Activated CD8-positive, alpha-beta memory T cell treated with anti-CD3 and anti-CD28 coated beads, Interleukin-2, amount 50 U/mL, for 1 hour (primary cell): ENCODE results near the gene WDR87.
"Not testable (repeated sequence)": the region's sequence is repeated elsewhere in the genome, so short reads cannot be mapped to it uniquely, and the experiment has no call there.

Experiments
- DNase-seq: peaks from one replicate; pipeline ENCODE4 v3.0.0-alpha.2; 2020; ENCODE audit errors: extremely low read depth

The WDR87 gene

GRCh38 chr19:37930416-37930815 lies 24.0 kb upstream of the WDR87 start:
- DNase-seq: no peak

GRCh38 chr19:37929355-37929923 lies 23.0 kb upstream of the WDR87 start:
- no peak for DNase-seq

DNA sequence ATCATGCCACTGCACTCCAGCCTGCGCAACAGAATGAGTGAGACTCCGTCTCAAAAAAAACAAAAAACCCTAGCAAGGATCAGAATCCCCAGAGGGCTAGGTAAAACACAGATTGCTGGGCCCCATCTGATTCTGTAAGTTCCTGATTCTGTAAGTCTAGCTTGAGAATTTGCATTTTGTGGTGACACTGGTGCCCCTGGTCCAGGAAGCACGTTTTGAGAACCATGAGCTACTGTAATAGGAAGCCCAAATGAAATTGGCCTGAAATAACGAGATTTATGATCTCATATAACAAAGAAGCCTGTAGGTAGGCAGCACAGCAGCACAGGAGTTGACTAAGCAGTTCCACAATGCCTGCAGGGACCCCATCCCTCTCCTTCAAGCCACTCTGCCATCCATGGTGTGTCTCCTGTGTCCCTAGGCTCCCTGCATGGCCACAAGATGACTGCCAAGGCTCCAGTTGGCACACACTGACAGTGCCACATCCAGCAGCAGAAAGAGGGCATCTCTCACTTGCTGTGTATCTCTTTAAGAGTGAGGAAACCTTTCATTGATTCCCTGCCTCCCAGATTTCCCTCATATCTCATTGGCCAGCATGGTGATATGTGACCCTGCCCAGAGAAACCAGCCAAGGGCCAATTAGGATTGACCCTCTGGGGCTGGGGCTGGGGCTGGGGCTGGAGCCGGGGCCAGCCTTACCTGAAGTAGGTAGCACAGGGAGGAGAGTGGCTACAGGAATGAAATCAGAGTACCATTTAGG lies 22.3 kb upstream of the WDR87 start:
- no peak for DNase-seq

DNA sequence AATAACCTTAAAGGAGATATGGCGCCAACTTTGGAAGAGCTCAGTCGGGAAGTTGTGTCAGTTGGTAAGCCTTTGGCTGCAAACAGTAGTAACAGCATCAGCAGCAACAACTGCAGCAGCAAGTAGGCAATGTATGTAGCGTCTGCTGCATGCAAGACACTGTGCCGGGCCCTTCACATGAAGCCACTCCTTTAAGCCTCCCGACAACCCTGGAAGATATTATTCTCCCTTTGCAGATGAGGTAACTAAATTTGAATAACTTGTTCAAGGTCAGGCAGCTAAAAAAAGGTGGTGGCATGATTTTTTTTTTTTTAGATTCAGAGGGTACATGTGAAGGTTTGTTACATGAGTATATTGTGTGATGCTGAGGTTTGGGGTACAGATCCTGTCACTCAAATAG lies 20.3 kb upstream of the WDR87 start:
- DNase-seq: no peak

DNA sequence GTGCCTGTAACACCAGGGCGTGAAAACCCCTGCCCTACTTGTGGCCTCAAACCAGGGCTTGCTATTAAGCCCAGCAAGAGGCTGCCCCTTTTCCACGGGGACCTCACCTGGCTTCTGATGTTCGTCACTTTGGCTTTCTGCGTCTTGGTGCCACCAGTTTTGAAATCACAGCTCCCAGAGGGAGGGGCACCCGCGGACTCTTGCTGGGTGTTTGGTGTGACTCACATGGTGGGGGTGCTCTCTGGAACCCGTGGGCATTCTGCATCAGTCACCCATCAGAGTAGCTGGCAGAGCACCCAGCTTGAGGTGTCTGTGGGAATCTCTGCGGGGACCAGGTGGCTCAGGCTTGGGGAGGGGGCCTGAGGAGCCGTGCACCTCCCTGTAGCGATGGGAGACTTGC lies 19.9 kb upstream of the WDR87 start:
- DNase-seq: no peak

GRCh38 chr19:37925212-37925611 lies 18.8 kb upstream of the WDR87 start:
- DNase-seq: no peak

DNA sequence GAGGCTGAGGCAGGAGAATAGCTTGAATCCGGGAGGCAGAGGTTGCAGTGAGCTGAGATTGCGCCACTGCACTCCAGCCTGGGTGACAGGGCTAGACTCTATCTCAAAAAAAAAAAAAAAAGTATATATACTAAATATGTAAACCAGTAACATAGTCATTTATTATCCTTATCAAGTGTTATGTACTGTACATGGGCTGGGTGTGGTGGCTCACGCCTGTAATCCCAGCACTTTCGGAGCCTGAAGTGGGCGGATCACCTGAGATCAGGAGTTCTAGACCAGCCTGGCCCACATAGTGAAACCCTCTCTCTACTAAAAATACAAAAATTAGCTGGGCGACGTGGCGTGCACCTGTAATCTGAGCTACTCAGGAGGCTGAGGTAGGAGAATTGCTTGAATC lies 18.2 kb upstream of the WDR87 start:
- DNase-seq: not testable (repeated sequence)

DNA sequence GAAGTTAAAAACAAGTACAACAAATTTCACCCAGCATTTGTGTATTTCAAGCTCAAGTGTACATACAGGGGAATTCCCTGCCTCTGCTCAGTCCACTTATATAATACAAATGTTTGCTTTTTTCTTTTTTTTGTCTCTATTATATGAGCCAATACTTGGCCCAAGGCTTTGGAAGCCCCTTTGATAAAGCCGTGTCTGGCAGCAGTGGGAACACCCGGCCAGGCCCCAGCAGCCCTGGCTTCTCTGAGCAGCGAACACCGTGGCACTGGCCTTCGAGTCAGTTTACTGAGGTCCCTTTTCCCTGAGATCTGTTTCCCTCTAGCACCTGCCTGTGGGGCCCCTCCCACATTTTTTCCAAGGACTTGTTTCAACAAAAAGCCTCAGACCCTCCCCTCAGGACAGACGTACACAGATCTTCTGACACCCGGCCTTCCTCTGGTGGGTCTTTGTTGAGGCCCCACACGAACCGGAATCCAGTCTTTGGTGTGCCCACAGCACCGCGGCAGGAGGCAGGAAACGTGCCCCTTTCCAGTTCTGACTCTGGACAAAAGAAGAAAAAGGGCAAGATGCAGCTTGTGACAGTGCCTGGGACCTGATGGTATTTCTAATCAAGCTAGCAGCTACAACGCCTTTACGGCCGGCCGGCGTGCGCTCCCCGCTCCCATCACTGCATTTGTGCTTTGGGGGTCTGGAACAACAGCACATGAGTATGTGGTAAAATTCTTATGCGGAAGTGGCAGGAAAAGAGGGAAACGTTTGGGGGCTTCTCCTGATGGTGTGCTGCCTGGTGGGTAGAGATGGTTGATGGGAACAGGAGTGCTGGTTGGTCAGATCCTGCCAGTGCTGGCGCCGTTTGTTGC lies 14.4 kb upstream of the WDR87 start:
- DNase-seq: no peak

DNA sequence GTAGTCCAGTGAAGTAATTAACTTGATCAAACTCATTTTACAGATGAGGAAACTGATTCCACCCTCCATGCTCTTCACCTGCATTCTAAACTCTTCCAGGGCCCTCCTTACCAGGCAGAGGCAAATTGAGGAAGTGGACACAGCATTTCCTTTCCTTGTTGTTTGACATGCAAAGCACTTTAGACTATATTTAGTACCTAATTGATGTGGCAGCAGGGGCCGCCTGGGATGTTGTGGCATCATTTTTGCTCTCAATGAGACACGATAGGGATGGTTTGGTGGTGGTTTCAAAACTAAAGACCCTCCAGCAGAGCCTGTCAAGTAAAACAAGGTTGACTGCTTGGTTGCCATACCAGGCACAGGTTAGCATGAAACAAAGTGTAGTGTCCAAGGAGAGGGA lies 8.5 kb upstream of the WDR87 start:
- no peak for DNase-seq

DNA sequence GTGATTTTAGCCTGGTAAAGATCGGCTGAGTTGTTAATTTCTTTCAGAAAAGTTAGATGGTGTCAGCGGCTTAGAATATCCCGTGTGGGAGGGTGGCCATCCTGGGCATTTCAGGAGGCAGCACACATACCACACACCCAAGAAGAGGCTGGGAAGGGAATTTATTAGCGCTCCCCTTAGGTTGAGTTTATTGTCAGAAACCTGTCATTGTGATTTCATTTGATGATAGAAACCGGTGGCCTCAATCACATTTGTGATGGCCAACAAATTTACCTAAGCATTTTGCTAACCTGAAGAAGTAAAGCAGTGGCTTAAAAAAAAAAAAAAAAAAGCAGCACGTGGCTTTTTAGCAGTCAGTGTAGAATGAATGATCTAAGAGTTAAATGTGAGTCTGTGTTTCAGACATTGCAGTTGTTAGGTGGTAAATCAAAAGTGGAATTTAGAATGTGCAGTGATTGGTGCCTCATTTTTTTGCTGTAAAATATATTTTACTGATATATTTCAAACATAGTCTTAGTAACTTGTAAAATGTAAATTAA lies 3.3 kb upstream of the WDR87 start:
- no peak for DNase-seq

- DNase-seq: no peak
These were observed 1.5 kb upstream of the WDR87 start for GRCh38 chr19:37907735-37908455.

DNA sequence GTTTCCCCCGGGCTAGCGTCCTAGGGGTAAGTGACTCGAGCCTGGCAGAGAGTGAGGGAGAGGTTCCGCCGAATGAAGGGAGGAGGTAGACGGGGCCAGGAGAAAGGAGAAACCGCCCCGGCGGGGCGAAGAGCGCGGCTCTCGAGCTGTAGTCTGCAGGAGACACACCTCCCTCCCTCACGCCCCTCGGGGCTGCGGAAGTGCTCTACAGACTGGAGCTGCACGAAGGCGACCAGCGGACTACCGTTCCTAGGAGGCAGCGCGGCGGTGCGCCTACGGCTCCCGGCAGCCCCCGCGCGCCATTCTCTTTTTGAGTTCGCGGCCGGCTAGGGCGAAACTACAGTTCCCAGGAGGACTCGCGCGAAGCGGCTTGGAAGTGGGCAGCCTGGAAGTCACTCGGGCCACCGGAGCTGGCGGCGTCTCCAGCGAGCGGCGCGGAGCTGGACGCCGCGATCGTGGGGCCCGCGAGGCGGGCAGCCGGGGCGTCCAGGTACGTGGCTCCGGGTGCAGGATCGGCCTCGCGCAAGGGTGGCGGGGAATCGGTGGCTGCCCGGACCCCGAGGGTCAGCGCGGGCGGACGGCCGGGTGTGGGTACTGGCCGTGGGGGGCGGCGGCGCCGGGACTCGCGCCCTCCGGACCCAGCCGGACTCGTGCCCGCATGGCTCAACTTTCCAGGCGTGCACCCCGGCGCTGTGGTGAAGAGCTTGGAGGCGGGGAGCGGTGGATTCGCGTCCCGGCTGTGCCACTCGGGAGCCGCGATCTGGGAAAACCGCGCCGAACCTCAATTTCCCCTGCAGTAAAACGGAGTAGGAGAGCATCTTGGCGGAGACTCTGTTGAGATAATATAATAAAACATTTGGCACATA lies 708 bp upstream of the WDR87 start, which contains the start of gene SIPA1L3:
Gene SIPA1L3 (plus strand): TSS at position 340 of the 866 bp plus-strand sequence. CDS start 174,358 bp downstream, outside the sequence.
- DNase-seq: peak; percentile 69

DNA sequence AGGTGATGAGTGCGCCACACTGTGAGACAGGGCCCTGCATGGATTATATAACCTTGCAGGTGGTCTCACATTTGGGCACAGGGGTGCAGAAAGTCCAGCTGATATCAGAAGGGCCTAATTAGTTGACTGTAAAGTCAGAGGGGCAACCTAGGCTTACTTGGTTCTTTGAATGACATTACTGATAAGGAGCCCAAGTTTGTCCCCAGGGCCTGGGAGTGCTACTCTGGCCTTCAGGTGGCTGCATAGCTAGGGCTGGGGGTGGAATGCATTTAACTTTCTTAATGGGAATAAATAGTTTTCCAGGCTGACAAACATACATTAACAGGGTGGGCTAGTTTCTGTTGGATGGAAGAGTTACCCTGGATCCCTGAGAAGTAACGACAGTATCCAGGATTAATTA lies 3.3 kb downstream of the WDR87 start:
- DNase-seq: no peak

DNA sequence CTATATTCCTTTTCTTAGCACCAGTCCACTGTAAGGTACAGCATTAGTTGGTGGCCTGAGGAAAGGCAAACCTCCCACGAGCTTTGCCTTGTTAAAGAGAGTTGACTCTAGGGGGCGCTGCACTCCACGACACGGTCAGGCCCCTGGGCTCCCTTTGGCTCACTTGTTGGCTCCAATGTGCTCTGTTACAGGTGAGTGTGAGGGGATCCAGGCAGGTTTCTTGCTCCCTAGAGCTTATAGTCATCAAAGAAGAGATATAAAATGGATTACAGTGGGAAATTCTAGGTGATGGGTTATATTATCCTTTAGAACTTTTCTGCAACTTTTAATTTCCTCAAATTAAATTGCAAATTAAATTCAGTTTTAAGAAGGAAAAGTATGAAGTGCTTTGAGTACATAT lies 3.7 kb downstream of the WDR87 start:
- DNase-seq: peak; percentile 69

DNA sequence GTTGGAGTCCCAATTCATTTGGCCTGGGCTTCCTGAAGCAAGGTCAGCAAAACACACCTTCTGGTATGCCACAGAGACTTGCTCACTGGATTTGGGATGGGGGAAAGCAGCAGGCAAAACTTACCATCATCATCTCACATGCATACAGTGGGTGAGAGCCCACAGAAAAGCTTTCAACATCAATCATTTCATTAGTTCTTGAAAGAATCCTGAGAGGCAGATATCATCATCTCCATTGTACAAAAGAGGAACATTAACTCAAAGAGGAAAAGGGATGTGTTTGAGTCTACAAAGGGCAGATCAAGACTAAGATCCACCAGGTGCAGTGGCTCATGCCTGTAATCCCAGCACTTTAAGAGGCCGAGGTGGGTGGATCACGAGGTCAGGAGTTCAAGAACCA lies 6.4 kb downstream of the WDR87 start:
- no peak for DNase-seq

GRCh38 chr19:37899453-37899852 lies 6.9 kb downstream of the WDR87 start:
- DNase-seq: no peak

DNA sequence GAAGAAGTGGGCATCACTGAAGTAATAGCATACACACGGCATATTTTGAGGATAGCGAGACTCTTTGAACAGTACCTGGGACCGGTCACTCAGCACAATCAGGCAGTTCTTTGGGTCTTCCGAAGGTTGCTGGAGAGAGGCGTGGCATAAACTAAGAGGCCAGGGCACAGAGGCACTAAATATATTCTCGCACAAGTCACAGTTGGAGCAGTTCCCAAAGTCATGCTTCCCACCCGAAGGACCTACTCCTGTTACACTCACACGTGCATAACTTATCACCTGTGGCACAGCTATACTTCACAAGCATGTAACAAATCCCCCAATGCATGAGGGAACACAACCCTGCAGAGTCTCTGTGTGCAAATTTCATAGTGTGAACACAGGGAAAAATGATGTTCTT lies 10.2 kb downstream of the WDR87 start:
- no peak for DNase-seq

- no peak for DNase-seq
These were observed 12.4 kb downstream of the WDR87 start for GRCh38 chr19:37893845-37894575.

DNA sequence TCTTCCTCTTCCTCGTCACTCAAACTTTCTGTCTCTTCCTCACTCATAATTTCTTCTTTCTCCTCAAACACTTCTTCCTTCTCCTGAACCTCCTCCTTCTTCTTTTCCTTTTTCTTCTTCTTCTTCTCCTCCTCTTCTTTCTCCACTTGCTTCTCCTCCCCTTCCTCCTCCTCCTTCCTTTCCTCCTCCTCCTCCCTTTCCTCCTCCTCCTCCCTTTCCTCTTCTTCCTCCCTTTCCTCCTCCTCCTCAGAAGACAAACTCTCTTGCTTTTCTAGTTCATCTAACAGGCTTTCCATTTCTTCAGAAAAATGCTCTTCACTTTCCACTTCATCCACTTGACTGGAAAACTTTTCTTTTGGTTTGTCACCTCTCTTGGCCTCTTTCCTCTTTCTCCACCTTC lies 19.8 kb downstream of the WDR87 start:
- no peak for DNase-seq

- DNase-seq: no peak
These were observed 21.0 kb downstream of the WDR87 start for GRCh38 chr19:37885392-37885791.
